HEK293 (cell line): ENCODE measurements around the gene CAMK2B.

Source experiments
- CTCF ChIA-PET: fragments of 350-600 bp; formaldehyde crosslinking; extraction: SDS; loops from one replicate; lab custom pipeline; 2021; ENCODE audit warnings: antibody characterized with exemption; lab: Yijun Ruan, JAX
- POLR2A ChIA-PET: fragments of 300-600 bp; formaldehyde crosslinking; extraction: SDS; loops from one replicate; lab custom pipeline; 2020; ENCODE audit warnings: antibody characterized with exemption, inconsistent platforms; lab: Yijun Ruan, JAX
- H3K27ac ChIP-seq: fragments of 200-500 bp; sonication (Bioruptor generic); 2 replicates; pipeline ENCODE4 v1.5.1; 2014; ENCODE audit warnings: low read depth, low read length, control low read depth, inconsistent platforms; ENCODE audit errors: extremely low read depth
- H3K36me3 ChIP-seq, 2 experiments: fragments of 200-500 bp in 1 of 2; sonication (Bioruptor generic) in 1 of 2; 1 replicate in 1 of 2; 2 replicates in 1 of 2; pipeline ENCODE4 v1.5.1; 2014 to 2017; ENCODE audit warnings: inconsistent platforms in 2 of 2, low read length in 2 of 2; ENCODE audit not compliant: control insufficient read depth in 2 of 2, insufficient read depth in 1 of 2
- H3K4me1 ChIP-seq: fragments of 200-500 bp; sonication (Bioruptor generic); 2 replicates; pipeline ENCODE4 v1.5.1; 2014; ENCODE audit warnings: mild to moderate bottlenecking, low read length, inconsistent platforms; ENCODE audit not compliant: control insufficient read depth, insufficient read depth
- H3K4me3 ChIP-seq: 2 replicates; pipeline ENCODE4 v1.5.1; 2011; ENCODE audit warnings: low read depth, mild to moderate bottlenecking, control low read depth, low read length, moderate library complexity
- H3K9me3 ChIP-seq: fragments of 200-500 bp; sonication (Bioruptor generic); 2 replicates; pipeline ENCODE4 v1.5.1; 2014; ENCODE audit warnings: low read depth, low read length, inconsistent platforms; ENCODE audit not compliant: control insufficient read depth, insufficient read depth
- BCL11A ChIP-seq: fragments of 450-650 bp; formaldehyde crosslinking; IDR thresholded peaks from 2 replicates; pipeline ENCODE4 v1.5.1; 2016; ENCODE audit warnings: low read depth, missing biosample characterization, missing genetic modification characterization
- SETDB1 ChIP-seq: IDR thresholded peaks from one replicate; pipeline ENCODE4 v1.6.1; 2017; ENCODE audit warnings: mild to moderate bottlenecking, low read length, moderate library complexity, mixed read lengths; ENCODE audit not compliant: insufficient read length
- ZFP37 ChIP-seq: fragments of 450-650 bp; formaldehyde crosslinking; IDR thresholded peaks from 2 replicates; pipeline ENCODE4 v1.5.1; 2016; ENCODE audit warnings: missing biosample characterization, missing genetic modification characterization
- ZNF335 ChIP-seq: fragments of 450-650 bp; formaldehyde crosslinking; conservative IDR thresholded peaks from 2 replicates; pipeline ENCODE4 v1.5.1; 2016; ENCODE audit warnings: missing biosample characterization, missing genetic modification characterization
- ZNF514 ChIP-seq: fragments of 450-650 bp; formaldehyde crosslinking; IDR thresholded peaks from 2 replicates; pipeline ENCODE4 v1.5.1; 2016; ENCODE audit warnings: missing biosample characterization, missing genetic modification characterization
- ZNF623 ChIP-seq: fragments of 450-650 bp; formaldehyde crosslinking; IDR thresholded peaks from 2 replicates; pipeline ENCODE4 v1.5.1; 2016; ENCODE audit warnings: missing biosample characterization, missing genetic modification characterization
- ZNF660 ChIP-seq: fragments of 450-650 bp; IDR thresholded peaks from 2 replicates; pipeline ENCODE4 v1.5.1; 2018; ENCODE audit warnings: missing biosample characterization, mild to moderate bottlenecking, missing genetic modification characterization
- ZNF677 ChIP-seq: fragments of 450-650 bp; IDR thresholded peaks from 2 replicates; pipeline ENCODE4 v1.5.0; 2018; ENCODE audit warnings: missing biosample characterization, mild to moderate bottlenecking, missing genetic modification characterization, moderate library complexity
- ZXDB ChIP-seq: fragments of 450-650 bp; formaldehyde crosslinking; IDR thresholded peaks from 2 replicates; pipeline ENCODE4 v1.5.1; 2016; ENCODE audit warnings: missing biosample characterization, missing genetic modification characterization
- TF ChIP-seq, protein P1 (sequence below): fragments of 450-650 bp; formaldehyde crosslinking; IDR thresholded peaks from 2 replicates; pipeline ENCODE4 v1.5.1; 2016; ENCODE audit warnings: missing biosample characterization, missing genetic modification characterization
- TF ChIP-seq, protein P2 (sequence below): fragments of 450-650 bp; formaldehyde crosslinking; IDR thresholded peaks from 2 replicates; pipeline ENCODE4 v1.5.1; 2016; ENCODE audit warnings: missing biosample characterization, missing genetic modification characterization
- TF ChIP-seq, protein P3 (sequence below): fragments of 450-650 bp; formaldehyde crosslinking; IDR thresholded peaks from 2 replicates; pipeline ENCODE4 v1.5.1; 2016; ENCODE audit warnings: missing biosample characterization, missing genetic modification characterization, low read depth
- TF ChIP-seq, protein P4 (sequence below): fragments of 450-650 bp; formaldehyde crosslinking; IDR thresholded peaks from 2 replicates; pipeline ENCODE4 v1.5.1; 2016; ENCODE audit warnings: missing biosample characterization, missing genetic modification characterization

CAMK2B gene

GRCh38 chr7:44346063-44346462 is 20.7 kb upstream of the CAMK2B start:
- Histone ChIP-seq H3K36me3 (no peaks in the 10 kb centered on the region), H3K4me1 (no peaks in the 10 kb centered on the region), H3K27ac (no peak overlapping the region), H3K9me3 (no peaks in the 10 kb centered on the region), H3K4me3 (no peak overlapping the region)
- ChIA-PET CTCF (no interaction called here), POLR2A (no interaction called here)
- TF ChIP-seq ZNF660 (tag by site-specific recombination), result no peak
- TF ChIP-seq, protein P1, sequence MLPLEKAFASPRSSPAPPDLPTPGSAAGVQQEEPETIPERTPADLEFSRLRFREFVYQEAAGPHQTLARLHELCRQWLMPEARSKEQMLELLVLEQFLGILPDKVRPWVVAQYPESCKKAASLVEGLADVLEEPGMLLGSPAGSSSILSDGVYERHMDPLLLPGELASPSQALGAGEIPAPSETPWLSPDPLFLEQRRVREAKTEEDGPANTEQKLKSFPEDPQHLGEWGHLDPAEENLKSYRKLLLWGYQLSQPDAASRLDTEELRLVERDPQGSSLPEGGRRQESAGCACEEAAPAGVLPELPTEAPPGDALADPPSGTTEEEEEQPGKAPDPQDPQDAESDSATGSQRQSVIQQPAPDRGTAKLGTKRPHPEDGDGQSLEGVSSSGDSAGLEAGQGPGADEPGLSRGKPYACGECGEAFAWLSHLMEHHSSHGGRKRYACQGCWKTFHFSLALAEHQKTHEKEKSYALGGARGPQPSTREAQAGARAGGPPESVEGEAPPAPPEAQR (tag by site-specific recombination), result no peak
- TF ChIP-seq, protein P2, sequence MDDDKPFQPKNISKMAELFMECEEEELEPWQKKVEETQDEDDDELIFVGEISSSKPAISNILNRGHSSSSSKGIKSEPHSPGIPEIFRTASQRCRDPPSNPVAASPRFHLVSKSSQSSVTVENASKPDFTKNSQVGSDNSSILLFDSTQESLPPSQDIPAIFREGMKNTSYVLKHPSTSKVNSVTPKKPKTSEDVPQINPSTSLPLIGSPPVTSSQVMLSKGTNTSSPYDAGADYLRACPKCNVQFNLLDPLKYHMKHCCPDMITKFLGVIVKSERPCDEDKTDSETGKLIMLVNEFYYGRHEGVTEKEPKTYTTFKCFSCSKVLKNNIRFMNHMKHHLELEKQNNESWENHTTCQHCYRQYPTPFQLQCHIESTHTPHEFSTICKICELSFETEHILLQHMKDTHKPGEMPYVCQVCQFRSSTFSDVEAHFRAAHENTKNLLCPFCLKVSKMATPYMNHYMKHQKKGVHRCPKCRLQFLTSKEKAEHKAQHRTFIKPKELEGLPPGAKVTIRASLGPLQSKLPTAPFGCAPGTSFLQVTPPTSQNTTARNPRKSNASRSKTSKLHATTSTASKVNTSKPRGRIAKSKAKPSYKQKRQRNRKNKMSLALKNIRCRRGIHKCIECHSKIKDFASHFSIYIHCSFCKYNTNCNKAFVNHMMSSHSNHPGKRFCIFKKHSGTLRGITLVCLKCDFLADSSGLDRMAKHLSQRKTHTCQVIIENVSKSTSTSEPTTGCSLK (tag by site-specific recombination), result no peak

- no peak for TF ChIP-seq ZXDB (tag by site-specific recombination)
- TF ChIP-seq, protein P3, sequence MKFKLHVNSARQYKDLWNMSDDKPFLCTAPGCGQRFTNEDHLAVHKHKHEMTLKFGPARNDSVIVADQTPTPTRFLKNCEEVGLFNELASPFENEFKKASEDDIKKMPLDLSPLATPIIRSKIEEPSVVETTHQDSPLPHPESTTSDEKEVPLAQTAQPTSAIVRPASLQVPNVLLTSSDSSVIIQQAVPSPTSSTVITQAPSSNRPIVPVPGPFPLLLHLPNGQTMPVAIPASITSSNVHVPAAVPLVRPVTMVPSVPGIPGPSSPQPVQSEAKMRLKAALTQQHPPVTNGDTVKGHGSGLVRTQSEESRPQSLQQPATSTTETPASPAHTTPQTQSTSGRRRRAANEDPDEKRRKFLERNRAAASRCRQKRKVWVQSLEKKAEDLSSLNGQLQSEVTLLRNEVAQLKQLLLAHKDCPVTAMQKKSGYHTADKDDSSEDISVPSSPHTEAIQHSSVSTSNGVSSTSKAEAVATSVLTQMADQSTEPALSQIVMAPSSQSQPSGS, result peak; percentile 49; the same call in 1 of the 2 replicates
- CTCF ChIA-PET, result interaction anchor here (0.6 kb wide), 2 partner anchors 89 to 101 kb away, joined by 4 read pairs; no protein-coding TSS in a partner anchor
- Histone ChIP-seq H3K36me3 (no peaks in the 10 kb centered on the region), H3K27ac (no peak overlapping the region), H3K4me3 (no peak overlapping the region), H3K4me1 (no peaks in the 10 kb centered on the region), H3K9me3 (no peaks in the 10 kb centered on the region)
- POLR2A ChIA-PET, result no interaction called here
Observed at GRCh38 chr7:44341401-44341800, 16.0 kb upstream of the CAMK2B start.

DNA sequence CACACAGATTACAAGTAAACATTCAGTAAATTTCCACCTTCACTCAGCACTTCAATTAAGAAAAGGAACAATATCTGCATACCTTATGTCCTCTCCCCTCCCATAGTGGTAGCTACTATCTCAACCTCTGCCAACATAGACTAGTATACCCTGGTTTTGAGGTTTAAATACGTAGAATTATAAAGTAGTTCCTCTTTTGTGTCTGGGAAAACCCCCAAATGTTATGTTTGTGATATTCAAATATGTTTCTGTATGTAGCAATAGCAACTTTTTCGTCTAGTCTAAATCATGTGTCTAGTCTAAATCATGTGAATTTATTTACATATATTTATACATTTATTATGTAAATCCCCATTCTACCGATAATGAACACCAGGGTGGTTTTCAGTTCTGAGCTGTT is 13.2 kb upstream of the CAMK2B start:
- TF ChIP-seq ZXDB (tag by site-specific recombination), result no peak
- TF ChIP-seq, protein P4, sequence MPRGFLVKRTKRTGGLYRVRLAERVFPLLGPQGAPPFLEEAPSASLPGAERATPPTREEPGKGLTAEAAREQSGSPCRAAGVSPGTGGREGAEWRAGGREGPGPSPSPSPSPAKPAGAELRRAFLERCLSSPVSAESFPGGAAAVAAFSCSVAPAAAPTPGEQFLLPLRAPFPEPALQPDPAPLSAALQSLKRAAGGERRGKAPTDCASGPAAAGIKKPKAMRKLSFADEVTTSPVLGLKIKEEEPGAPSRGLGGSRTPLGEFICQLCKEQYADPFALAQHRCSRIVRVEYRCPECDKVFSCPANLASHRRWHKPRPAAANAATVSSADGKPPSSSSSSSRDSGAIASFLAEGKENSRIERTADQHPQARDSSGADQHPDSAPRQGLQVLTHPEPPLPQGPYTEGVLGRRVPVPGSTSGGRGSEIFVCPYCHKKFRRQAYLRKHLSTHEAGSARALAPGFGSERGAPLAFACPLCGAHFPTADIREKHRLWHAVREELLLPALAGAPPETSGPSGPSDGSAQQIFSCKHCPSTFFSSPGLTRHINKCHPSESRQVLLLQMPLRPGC (tag by site-specific recombination), result no peak
- no peak for TF ChIP-seq SETDB1
- TF ChIP-seq, all 188 proteins: peak for 0
- ChIA-PET CTCF (no interaction called here), POLR2A (no interaction called here)
- Histone ChIP-seq H3K36me3 (no peaks in the 10 kb centered on the region), H3K9me3 (no peaks in the 10 kb centered on the region), H3K4me3 (no peak overlapping the region), H3K4me1 (no peaks in the 10 kb centered on the region), H3K27ac (no peak overlapping the region)

- H3K4me3 ChIP-seq, result no peak overlapping the region
- ChIA-PET POLR2A (no interaction called here), CTCF (no interaction called here)
- TF ChIP-seq ZNF514 (tag by site-specific recombination), result no peak
- no peak for TF ChIP-seq ZNF335 (tag by site-specific recombination)
- TF ChIP-seq BCL11A (tag by site-specific recombination), result no peak
- TF ChIP-seq ZNF623 (tag by site-specific recombination), result no peak
- no peak for TF ChIP-seq ZNF677 (tag by site-specific recombination)
- no peak for TF ChIP-seq ZFP37 (tag by site-specific recombination)
- H3K36me3 ChIP-seq, result no peaks in the 10 kb centered on the region
- no peaks in the 10 kb centered on the region for H3K9me3 ChIP-seq
- H3K27ac ChIP-seq, result no peak overlapping the region
- no peaks in the 10 kb centered on the region for H3K4me1 ChIP-seq
Observed at GRCh38 chr7:44336491-44336890, 11.1 kb upstream of the CAMK2B start.
